Effector memory CD8-positive, alpha-beta T cell (primary cell): ENCODE data around the gene ZBTB4.
"Not testable (repeated sequence)": the region's sequence is repeated elsewhere in the genome, so short reads cannot be mapped to it uniquely, and the experiment has no call there.

Experiments used
- ATAC-seq: fragments of 150-1000 bp; cut with Tn5 transposase; replicated peaks from 2 replicates; pipeline ENCODE4 v1.10.0; 2021; ENCODE audit warnings: mild to moderate bottlenecking, moderate library complexity
- DNase-seq, 3 experiments: peaks; one replicate each; pipeline ENCODE4 v3.0.0; 2021
- H3K27ac Mint-ChIP-seq, 2 donors: one replicate each; pipeline ENCODE4 v1.8.0; 2022; ENCODE audit warnings: mild to moderate bottlenecking in 2 of 2, mixed read lengths in 2 of 2, moderate library complexity in 2 of 2
- H3K27me3 Mint-ChIP-seq, 2 donors: one replicate each; pipeline ENCODE4 v1.8.0; 2022; ENCODE audit warnings: mixed read lengths in 2 of 2
- H3K36me3 Mint-ChIP-seq: one replicate; pipeline ENCODE4 v1.8.0; 2022; ENCODE audit warnings: mild to moderate bottlenecking, moderate library complexity, mixed read lengths; ENCODE audit not compliant: insufficient read depth
- H3K4me1 Mint-ChIP-seq, 2 donors: one replicate each; pipeline ENCODE4 v1.8.0; 2022; ENCODE audit warnings: low read depth in 2 of 2, mixed read lengths in 2 of 2
- H3K4me3 Mint-ChIP-seq, 2 donors: one replicate each; pipeline ENCODE4 v1.8.0; 2022; ENCODE audit warnings: mild to moderate bottlenecking in 2 of 2, mixed read lengths in 2 of 2, moderate library complexity in 2 of 2
- H3K9me3 Mint-ChIP-seq, 2 donors: one replicate each; pipeline ENCODE4 v1.8.0; 2022; ENCODE audit warnings: mixed read lengths in 2 of 2

ZBTB4 gene

DNA sequence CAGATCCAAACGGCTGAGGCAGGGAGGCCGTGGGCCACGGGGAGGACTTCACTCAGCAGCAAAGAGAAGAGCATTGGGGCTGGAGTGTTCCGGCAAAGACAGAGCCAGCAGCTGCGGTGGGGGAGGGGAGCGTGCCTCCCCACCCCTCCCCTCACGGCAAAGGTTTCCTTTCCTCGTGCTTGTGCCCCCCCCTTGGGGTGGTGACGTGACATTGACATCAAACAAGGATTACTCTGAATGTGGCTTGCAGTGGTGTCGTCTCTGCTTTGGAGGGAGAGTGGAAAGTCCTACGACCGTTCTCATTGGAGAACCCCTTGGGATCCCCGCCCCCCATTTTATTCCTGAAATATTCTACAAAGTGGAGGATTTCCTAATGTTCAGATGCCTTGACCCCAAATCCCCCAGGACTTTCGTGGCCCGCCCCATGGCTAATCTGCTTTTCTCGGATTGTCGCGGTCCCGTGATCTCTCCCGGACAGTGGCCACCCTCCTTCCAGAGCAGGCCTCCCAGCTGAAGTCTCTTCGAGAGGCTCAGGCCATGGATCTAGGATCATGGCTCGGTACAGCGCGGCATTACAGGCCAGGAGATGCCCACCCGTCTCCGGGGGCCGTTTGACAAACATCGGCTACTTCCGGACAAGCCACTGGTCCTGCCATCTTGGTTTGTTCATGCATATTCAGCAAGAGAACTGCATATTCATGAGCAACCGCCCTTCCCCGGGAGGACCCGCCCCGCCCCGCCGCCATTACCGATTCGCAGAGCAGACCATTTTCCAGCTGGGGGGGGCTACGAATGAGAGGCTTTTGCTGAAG is 4.0 kb upstream of the ZBTB4 start:
- peak overlapping the region; percentile 99 for H3K4me3 Mint-ChIP-seq
- peak overlapping the region; percentile 100 for H3K27ac Mint-ChIP-seq
- H3K36me3 Mint-ChIP-seq: peaks cover 71% of the 10 kb centered on the region
- no peaks in the 10 kb centered on the region for H3K9me3 Mint-ChIP-seq
- peak; percentile 60 for ATAC-seq
- H3K4me1 Mint-ChIP-seq: peaks cover 58 to 60% of the 10 kb centered on the region in 2 donors
- peak; percentile 90 to 94 (median 93) for DNase-seq
- H3K27me3 Mint-ChIP-seq: no peaks in the 10 kb centered on the region

DNA sequence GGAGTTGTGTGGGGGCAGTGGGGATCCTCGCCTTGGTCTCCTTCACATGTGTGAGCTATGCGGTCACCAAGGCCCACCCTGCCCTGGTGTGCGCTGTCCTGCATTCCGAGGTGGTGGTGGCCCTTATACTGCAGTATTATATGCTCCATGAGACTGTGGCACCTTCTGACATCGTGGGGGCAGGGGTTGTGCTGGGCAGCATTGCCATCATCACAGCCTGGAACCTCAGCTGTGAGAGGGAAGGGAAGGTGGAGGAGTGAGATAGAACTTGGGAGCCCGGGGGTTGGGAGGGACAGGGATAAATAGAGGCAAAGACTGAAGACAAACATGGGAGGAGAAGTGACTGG is 3.3 kb upstream of the ZBTB4 start:
- not testable (repeated sequence) for H3K27me3 Mint-ChIP-seq, DNase-seq, H3K9me3 Mint-ChIP-seq, ATAC-seq
- peaks cover 70% of the 10 kb centered on the region for H3K36me3 Mint-ChIP-seq
- peak overlapping the region; percentile 99 for H3K4me3 Mint-ChIP-seq
- H3K27ac Mint-ChIP-seq: peak overlapping the region; percentile 100
- peaks cover 62 to 65% of the 10 kb centered on the region in 2 donors for H3K4me1 Mint-ChIP-seq

DNA sequence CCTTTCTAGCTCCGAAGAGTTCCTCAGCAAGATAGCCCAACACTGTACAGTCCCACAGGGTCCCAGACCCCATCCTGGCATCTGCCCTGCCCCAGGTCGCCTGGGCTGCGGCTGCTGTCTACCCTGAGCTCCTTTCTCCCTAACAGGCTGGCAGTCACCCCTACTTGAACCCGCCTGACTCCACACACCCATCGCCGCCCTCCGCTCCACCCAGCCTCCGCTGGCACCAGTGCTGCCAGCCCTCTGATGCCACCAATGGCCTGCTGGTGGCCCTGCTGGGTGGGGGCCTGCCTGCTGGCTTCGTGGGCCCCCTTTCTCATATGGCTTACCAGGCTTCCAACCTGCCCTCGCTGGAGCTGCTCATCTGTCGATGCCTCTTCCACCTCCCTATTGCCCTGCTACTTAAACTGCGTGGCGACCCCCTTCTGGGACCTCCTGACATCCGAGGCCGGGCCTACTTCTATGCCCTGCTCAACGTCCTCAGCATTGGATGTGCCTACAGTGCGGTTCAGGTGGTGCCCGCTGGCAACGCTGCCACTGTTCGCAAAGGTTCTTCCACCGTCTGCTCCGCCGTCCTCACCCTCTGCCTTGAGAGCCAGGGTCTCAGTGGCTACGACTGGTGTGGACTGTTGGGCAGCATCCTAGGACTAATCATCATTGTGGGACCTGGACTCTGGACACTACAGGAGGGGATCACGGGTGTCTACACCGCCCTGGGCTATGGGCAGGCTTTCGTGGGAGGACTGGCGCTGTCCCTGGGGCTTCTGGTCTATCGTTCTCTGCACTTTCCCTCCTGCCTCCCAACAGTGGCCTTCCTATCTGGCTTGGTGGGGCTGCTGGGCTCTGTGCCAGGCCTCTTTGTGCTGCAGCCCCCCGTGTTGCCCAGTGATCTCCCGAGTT is 2.7 kb upstream of the ZBTB4 start:
- ATAC-seq, H3K27me3 Mint-ChIP-seq, DNase-seq, H3K9me3 Mint-ChIP-seq: not testable (repeated sequence)
- peak overlapping the region; percentile 100 for H3K27ac Mint-ChIP-seq
- peak overlapping the region; percentile 99 for H3K4me3 Mint-ChIP-seq
- peaks cover 62 to 65% of the 10 kb centered on the region in 2 donors for H3K4me1 Mint-ChIP-seq
- peaks cover 65% of the 10 kb centered on the region for H3K36me3 Mint-ChIP-seq

DNA sequence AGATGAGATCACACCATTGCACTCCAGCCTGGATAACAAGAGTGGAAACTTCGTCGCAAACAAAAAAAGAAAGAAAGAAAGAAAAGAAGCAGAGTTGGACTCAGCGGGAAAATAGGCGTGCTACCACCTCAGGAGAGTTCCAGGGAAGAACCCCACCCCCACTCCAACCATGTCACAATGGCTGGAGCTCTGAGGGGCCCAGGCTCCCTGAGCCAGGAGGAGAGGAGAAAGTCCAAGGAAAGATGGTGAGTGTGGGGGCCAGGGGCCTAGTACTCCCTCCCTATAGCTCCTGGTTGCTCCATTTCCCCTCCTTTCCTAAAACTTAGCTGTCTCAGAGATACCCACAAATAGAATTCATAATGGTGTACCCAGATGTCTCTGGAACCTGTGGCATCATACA is 1.8 kb upstream of the ZBTB4 start, which contains the start of gene SLC35G6:
Gene SLC35G6 (plus strand): TSS at position 172 of the 400 bp plus-strand sequence. CDS start 71 bp downstream, at position 243.
- DNase-seq, H3K9me3 Mint-ChIP-seq, ATAC-seq, H3K27me3 Mint-ChIP-seq: not testable (repeated sequence)
- Mint-ChIP-seq H3K4me3 (peak within 1 kb of the TSS; percentile 91 to 99), H3K27ac (peak within 1 kb of the TSS; percentile 84 to 94), H3K4me1 (peaks cover 65 to 69% of the 10 kb centered on the region in 2 donors), H3K36me3 (peaks cover 59% of the 10 kb centered on the region)

DNA sequence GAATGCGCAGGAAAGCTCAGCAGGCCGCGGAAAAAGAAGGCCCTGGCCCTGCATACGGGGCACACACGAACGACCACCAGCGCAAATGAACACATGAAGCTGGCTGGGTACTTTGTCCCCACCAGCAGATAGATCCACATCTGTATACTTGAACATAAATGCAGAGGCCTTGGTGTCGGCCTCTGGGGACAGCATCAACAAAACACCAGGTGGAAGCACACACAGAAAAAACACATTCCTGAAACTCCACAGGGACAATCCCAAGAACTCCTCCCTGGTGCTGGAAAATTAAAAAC is 606 bp upstream of the ZBTB4 start:
- Mint-ChIP-seq H3K4me1 (peaks cover 63 to 66% of the 10 kb centered on the region in 2 donors), H3K4me3 (peak overlapping the region; percentile 88 to 91), H3K27me3 (no peaks in the 10 kb centered on the region), H3K9me3 (no peaks in the 10 kb centered on the region), H3K36me3 (peaks cover 54% of the 10 kb centered on the region), H3K27ac (peak overlapping the region; percentile 84 to 94)
- no peak for ATAC-seq
- no peak for DNase-seq

DNA sequence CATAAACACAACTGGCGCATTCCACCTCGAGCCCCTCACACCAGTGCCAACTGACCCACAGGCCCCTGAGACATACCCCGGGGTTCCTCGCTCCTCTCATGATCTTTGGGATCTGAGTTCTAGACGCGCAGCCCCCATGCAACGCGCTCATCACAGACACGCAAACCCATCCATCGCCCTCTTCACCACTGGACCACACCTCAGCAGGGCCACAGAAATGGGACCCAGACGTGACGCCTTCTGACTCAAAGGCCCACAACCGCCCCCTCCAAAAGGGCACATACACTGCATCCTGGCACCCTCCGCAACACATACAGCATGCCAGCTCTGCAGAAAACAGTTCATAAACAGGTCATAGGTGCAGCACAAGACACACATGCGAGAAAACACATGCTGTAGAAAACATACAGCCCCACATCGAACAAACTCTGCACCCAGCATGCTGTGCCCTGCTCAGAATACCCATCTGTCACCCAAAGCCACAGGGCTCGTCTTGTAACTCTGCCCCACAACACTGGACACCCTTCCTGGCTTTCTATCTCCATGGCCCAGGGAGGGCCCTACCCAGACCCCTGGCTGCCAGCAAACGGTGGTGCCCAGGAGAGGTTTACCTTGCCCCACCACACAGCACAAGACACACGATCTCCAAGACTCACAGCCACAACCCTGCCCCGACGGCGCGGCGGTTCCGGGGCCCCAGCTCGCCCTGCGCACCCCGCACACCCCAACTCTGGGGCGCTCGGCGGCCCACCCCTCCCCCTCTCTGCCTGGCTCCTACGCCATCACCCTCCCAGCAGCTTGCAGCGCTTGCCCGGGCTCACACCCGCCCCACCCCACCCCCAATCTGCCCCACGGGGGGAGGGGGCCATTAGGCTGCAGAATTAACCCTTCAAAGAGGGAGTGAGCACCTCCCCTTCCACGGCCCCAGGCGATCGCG is 887 bp downstream of the ZBTB4 start:
- peak; percentile 73 to 77 (median 75) for DNase-seq
- H3K9me3 Mint-ChIP-seq: no peaks in the 10 kb centered on the region
- H3K4me3 Mint-ChIP-seq: peak overlapping the region; percentile 88 to 91
- H3K36me3 Mint-ChIP-seq: peaks cover 45% of the 10 kb centered on the region
- H3K27me3 Mint-ChIP-seq: no peaks in the 10 kb centered on the region
- H3K4me1 Mint-ChIP-seq: peaks cover 58 to 59% of the 10 kb centered on the region in 2 donors
- peak; percentile 58 for ATAC-seq
- peak overlapping the region; percentile 91 to 94 for H3K27ac Mint-ChIP-seq

DNA sequence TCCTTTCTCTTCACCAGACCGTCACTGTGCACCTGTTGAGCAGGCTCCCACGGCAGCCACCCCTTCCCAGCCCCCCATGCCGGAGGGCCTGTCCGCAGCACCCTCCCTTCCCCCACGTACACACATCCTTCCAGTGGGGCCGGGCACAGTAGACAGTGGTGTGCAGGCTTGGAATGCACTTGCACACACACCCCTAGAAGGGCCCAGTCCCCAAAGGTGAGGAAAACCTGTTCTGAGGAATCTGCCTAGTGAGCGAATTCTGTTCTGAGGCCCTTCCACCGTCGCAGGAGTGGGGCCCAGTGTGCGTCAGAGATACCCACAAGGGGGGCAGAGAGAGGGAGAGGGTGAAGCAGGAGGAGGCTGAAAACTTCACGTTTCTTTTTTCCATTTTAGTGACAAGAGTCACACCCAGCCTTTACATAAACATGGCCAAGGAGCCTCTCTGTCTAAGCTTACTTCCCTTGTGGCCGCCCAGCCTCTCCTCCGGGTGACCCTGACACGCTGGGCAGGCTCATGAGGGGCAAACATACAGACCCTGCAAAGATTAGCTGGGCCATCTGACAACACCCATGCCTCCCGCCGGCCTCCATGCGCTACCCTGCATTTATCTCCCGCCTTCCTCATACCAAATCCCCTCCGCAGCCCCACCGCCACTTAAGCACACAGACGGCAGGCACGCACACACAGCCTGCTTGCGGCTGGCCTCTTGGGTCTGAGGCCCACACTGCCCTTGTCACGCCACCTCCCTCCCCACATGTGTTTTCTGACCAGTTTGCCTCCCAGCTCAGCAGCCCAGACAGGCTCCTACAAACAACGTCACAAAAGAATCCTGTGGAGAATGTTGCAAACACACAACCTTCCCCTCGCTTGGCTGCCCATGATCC is 1.8 kb downstream of the ZBTB4 start:
- peaks cover 50 to 52% of the 10 kb centered on the region in 2 donors for H3K4me1 Mint-ChIP-seq
- peak overlapping the region; percentile 91 to 94 for H3K27ac Mint-ChIP-seq
- peak overlapping the region; percentile 88 to 91 for H3K4me3 Mint-ChIP-seq
- ATAC-seq: no peak
- H3K27me3 Mint-ChIP-seq: no peaks in the 10 kb centered on the region
- peaks cover 35% of the 10 kb centered on the region for H3K36me3 Mint-ChIP-seq
- peak in 1 of 3 experiments; percentile 27 for DNase-seq
- no peaks in the 10 kb centered on the region for H3K9me3 Mint-ChIP-seq

DNA sequence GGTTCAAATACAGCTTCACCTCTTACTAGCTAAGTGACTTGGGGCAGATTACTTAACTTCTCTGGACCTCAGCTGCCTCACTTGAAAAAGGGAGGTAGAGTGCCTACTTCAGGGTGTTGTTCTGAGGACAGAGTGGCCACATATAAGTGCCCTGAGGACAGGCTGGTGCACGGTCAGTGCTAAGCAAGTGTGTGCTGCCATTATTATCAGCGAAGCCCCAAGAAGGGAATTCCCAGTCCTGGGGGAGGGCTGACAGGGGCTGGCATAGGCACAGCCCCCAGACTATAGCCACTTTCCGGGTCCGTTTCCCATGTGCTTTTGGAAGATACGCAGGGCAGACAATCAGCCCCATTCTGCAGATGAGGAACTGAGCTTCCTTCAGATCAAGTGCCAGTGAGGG is 2.5 kb downstream of the ZBTB4 start:
- DNase-seq (no peak), ATAC-seq (no peak)
- Mint-ChIP-seq H3K4me3 (peak overlapping the region; percentile 88 to 91), H3K27ac (peak overlapping the region; percentile 91 to 94), H3K27me3 (no peaks in the 10 kb centered on the region), H3K36me3 (peaks cover 35% of the 10 kb centered on the region), H3K9me3 (no peaks in the 10 kb centered on the region), H3K4me1 (peaks cover 46 to 50% of the 10 kb centered on the region in 2 donors)

DNA sequence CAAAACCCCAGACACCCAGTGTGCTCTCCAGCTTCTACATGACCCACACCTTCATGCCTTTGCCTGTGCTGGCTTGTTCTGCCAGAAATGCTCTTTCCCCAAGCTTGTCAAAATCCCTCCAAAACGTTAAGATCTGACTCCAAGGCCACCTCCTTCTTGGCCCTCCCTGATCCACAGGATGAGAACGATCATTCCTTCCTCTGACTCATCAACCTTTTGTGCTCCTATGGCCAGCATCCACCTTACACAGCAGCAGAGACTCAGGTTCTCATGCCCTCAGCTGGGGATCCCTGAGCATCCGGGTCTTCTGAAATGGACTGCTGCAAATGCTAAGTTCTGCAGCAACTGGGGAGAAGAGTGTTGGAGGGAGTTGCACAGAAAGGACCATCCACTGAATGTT is 2.9 kb downstream of the ZBTB4 start:
- H3K9me3 Mint-ChIP-seq: no peaks in the 10 kb centered on the region
- H3K4me1 Mint-ChIP-seq: peaks cover 46 to 50% of the 10 kb centered on the region in 2 donors
- no peaks in the 10 kb centered on the region for H3K27me3 Mint-ChIP-seq
- ATAC-seq: no peak
- DNase-seq: no peak
- peak overlapping the region; percentile 45 to 91 for H3K4me3 Mint-ChIP-seq
- peaks cover 35% of the 10 kb centered on the region for H3K36me3 Mint-ChIP-seq
- H3K27ac Mint-ChIP-seq: peak overlapping the region; percentile 66 to 94

DNA sequence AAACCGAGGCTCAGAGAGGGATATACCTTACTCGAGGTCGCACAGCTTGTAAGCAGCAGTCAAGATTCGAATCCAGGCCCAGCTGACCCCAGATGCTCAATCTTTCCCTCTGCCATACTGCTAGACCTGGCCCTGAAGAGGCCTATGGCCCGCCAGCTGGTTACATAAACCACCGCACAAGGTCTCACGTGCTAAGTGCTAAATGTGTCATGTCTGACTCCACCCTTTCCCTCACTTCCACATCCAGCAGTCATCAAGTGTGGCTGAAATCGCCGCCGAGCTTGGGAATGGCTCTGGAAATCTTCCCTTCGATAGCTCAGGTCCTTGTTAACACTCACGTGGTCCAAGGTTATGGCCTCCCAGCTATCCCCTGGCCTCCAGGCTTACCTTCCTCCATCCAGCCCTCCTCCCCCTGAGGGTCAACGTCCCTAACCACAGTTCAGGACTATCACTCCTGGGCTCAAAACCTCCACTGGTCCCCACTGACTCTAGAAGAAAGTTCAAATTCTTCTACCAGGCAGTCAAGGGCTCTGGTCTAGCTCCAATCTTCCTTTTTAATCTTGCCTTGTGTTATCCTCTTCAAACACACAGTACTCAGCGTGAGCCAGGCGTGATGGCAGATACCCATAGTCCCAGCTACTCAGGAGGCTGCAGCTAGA is 3.5 kb downstream of the ZBTB4 start:
- Mint-ChIP-seq H3K4me3 (peak overlapping the region; percentile 45 to 91), H3K4me1 (peaks cover 46 to 51% of the 10 kb centered on the region in 2 donors), H3K9me3 (no peaks in the 10 kb centered on the region), H3K27ac (peak overlapping the region; percentile 66 to 94), H3K27me3 (no peaks in the 10 kb centered on the region), H3K36me3 (peaks cover 35% of the 10 kb centered on the region)
- ATAC-seq (no peak), DNase-seq (no peak)

DNA sequence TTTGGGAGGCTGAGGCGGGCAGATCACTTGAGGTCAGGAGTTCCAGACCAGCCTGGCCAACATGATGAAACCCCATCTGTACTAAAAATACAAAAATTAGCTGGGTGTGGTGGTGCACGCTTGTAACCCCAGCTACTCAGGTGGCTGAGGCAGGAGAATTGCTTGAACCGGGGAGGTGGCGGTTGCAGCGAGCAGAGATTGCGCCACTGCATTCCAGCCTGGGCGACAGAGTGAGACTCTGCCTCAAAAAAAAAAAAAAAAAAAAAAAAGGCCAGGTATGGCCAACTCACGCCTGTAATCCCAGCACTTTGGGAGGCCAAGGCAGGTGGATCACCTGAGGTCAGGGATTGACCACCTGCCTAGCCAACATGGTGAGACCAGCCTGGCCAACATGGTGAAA is 4.7 kb downstream of the ZBTB4 start:
- H3K4me1 Mint-ChIP-seq: peaks cover 42 to 43% of the 10 kb centered on the region in 2 donors
- not testable (repeated sequence) for H3K9me3 Mint-ChIP-seq, DNase-seq, ATAC-seq, H3K27ac Mint-ChIP-seq, H3K27me3 Mint-ChIP-seq
- H3K36me3 Mint-ChIP-seq: peaks cover 32% of the 10 kb centered on the region
- H3K4me3 Mint-ChIP-seq: peak overlapping the region in 1 of 2 donors; percentile 21

DNA sequence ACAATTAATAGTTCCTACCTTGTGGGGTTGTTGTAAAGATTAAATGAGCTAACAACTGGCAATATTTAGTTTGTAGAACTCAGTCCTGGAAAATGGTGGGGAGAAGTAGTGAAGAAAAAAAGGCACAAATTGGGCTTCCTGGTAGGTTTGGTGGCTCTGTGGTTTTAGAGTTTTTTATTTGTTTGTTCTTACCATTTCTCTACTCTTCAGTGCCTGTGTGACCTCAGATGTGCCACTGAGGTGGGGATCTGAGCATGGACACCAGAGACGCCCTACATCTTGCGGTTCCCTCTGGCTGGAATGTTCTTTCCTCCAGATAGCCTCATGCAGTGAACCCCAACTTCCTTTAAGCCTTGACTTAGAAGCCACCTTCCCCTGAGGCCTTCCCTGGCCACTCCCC is 7.7 kb downstream of the ZBTB4 start:
- Mint-ChIP-seq H3K27ac (peak overlapping the region in 1 of 2 donors; percentile 85), H3K36me3 (peaks cover 24% of the 10 kb centered on the region), H3K4me3 (peak overlapping the region in 1 of 2 donors; percentile 29), H3K27me3 (no peaks in the 10 kb centered on the region), H3K4me1 (peaks cover 26 to 41% of the 10 kb centered on the region in 2 donors), H3K9me3 (no peaks in the 10 kb centered on the region)
- ATAC-seq (peak; percentile 21), DNase-seq (no peak)
